HepG2 (cell line): Measurements from ENCODE around the gene DIAPH1. TPM values are rescaled to one million over a fixed set of nuclear protein-coding genes. Genes with fewer than 3 reads are reported as not detected.

Experiments
- BRCA1 ChIP-seq: sonication (generic); formaldehyde crosslinking; IDR thresholded peaks from 2 replicates; pipeline ENCODE4 v1.4.0; 2020; ENCODE audit warnings: missing genetic modification reagents
- FOXO4 ChIP-seq: sonication (generic); formaldehyde crosslinking; conservative IDR thresholded peaks from 2 replicates; pipeline ENCODE4 v1.8.1; 2023; ENCODE audit warnings: missing genetic modification reagents
- ISX ChIP-seq: sonication (generic); formaldehyde crosslinking; conservative IDR thresholded peaks from 2 replicates; pipeline ENCODE4 v1.5.0; 2020; ENCODE audit warnings: missing genetic modification reagents
- MAX ChIP-seq: IDR thresholded peaks from 2 replicates; pipeline ENCODE4 v1.6.1; 2012; ENCODE audit warnings: inconsistent platforms
- YEATS4 ChIP-seq: sonication (generic); formaldehyde crosslinking; IDR thresholded peaks from 2 replicates; pipeline ENCODE4 v1.4.0; 2020; ENCODE audit warnings: missing genetic modification reagents, borderline replicate concordance
- ZNF142 ChIP-seq: sonication (generic); formaldehyde crosslinking; IDR thresholded peaks from 2 replicates; pipeline ENCODE4 v1.4.0; 2020; ENCODE audit warnings: missing genetic modification reagents
- ZNF275 ChIP-seq: sonication (generic); formaldehyde crosslinking; IDR thresholded peaks from 2 replicates; pipeline ENCODE4 v1.8.0; 2022; ENCODE audit warnings: missing genetic modification reagents, mild to moderate bottlenecking, inconsistent platforms, borderline replicate concordance
- ZNF652 ChIP-seq: IDR thresholded peaks from 2 replicates; pipeline ENCODE4 v1.6.1; 2016; ENCODE audit warnings: low read depth, borderline replicate concordance
- polyA plus RNA-seq, 8 experiments: library from polyadenylated mRNA; depleted of rRNA in 3 of 8; stranded (reverse) in 7 of 8; unstranded in 1 of 8; fragments of >200 nt; fragmentation: Illumina TruSeq in 4 of 8; extraction: Trizol in 4 of 8; gene quantifications; 2 replicates each; pipeline versions ENCODE4 v1.2.1 to v1.2.3, GENCODE V29; 2011 to 2016; ENCODE audit warnings: low read depth in 4 of 8, missing spikeins in 1 of 8, mixed read lengths in 1 of 8; ENCODE audit not compliant: insufficient read depth in 1 of 8
- total RNA-seq, 5 experiments: library from RNA; depleted of rRNA; stranded (reverse); fragments of >200 nt; fragmentation: Illumina TruSeq; extraction: Trizol; gene quantifications; 2 replicates each; pipeline ENCODE4 v1.2.3, GENCODE V29; 2016; ENCODE audit warnings: low read depth in 1 of 5
- TF ChIP-seq, protein P1 (sequence below): sonication (generic); formaldehyde crosslinking; IDR thresholded peaks from 2 replicates; pipeline ENCODE4 v1.9.0; 2021; ENCODE audit warnings: mild to moderate bottlenecking, missing genetic modification reagents
- TF ChIP-seq, protein P2 (sequence below): sonication (generic); formaldehyde crosslinking; IDR thresholded peaks from 2 replicates; pipeline ENCODE4 v1.5.0; 2020; ENCODE audit warnings: mild to moderate bottlenecking, missing genetic modification reagents, moderate library complexity

DIAPH1 gene
- total and polyA plus RNA-seq, 2 of the 13 experiments (the other 11 are each of a cell fraction or from before 2014, with no cell fraction given): 25.1 to 33.9 TPM

DNA sequence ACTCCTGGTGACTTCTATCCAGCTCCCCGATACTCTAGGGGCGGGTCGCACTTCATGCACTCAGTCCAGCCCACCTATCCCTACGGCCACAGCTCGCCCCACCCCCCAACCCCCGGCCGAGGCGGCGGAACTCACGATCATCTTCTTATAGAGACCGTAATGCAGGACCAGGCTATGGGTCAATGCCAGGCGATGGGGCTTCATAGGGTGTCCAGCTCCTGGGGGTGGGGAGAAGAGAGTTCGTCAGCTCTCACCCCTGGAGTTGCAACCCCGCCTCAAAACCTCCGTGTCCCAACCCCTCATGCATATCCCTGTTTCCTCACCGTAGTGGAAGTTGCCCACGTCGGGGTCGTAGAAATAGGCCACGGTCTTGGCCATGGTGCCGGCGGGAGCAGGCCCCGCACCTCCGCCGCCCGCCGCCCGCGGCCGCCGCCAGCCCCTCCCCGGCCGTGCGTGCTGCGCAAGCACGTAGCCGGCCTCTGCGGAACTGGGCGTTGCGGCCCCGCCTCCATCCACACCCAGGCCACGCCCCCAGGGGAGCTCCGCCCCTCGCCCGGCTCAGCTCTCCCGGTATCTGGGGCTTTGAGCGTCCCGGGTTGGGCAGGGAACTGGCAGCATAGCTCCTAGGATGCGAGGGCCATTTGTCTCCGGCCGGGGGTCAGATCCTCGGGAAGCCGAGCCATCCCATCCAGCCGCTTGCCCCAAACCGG is 17.8 kb upstream of the DIAPH1 start, which contains the start of the genes HDAC3 and RELL2 (continued):
- TF ChIP-seq, protein P1, sequence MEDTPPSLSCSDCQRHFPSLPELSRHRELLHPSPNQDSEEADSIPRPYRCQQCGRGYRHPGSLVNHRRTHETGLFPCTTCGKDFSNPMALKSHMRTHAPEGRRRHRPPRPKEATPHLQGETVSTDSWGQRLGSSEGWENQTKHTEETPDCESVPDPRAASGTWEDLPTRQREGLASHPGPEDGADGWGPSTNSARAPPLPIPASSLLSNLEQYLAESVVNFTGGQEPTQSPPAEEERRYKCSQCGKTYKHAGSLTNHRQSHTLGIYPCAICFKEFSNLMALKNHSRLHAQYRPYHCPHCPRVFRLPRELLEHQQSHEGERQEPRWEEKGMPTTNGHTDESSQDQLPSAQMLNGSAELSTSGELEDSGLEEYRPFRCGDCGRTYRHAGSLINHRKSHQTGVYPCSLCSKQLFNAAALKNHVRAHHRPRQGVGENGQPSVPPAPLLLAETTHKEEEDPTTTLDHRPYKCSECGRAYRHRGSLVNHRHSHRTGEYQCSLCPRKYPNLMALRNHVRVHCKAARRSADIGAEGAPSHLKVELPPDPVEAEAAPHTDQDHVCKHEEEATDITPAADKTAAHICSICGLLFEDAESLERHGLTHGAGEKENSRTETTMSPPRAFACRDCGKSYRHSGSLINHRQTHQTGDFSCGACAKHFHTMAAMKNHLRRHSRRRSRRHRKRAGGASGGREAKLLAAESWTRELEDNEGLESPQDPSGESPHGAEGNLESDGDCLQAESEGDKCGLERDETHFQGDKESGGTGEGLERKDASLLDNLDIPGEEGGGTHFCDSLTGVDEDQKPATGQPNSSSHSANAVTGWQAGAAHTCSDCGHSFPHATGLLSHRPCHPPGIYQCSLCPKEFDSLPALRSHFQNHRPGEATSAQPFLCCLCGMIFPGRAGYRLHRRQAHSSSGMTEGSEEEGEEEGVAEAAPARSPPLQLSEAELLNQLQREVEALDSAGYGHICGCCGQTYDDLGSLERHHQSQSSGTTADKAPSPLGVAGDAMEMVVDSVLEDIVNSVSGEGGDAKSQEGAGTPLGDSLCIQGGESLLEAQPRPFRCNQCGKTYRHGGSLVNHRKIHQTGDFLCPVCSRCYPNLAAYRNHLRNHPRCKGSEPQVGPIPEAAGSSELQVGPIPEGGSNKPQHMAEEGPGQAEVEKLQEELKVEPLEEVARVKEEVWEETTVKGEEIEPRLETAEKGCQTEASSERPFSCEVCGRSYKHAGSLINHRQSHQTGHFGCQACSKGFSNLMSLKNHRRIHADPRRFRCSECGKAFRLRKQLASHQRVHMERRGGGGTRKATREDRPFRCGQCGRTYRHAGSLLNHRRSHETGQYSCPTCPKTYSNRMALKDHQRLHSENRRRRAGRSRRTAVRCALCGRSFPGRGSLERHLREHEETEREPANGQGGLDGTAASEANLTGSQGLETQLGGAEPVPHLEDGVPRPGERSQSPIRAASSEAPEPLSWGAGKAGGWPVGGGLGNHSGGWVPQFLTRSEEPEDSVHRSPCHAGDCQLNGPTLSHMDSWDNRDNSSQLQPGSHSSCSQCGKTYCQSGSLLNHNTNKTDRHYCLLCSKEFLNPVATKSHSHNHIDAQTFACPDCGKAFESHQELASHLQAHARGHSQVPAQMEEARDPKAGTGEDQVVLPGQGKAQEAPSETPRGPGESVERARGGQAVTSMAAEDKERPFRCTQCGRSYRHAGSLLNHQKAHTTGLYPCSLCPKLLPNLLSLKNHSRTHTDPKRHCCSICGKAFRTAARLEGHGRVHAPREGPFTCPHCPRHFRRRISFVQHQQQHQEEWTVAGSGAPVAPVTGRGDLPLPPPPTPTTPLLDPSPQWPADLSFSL: no peak
- TF ChIP-seq BRCA1: no peak
- TF ChIP-seq ZNF652 (CRISPR knock-in tag): no peak
- TF ChIP-seq, protein P2, sequence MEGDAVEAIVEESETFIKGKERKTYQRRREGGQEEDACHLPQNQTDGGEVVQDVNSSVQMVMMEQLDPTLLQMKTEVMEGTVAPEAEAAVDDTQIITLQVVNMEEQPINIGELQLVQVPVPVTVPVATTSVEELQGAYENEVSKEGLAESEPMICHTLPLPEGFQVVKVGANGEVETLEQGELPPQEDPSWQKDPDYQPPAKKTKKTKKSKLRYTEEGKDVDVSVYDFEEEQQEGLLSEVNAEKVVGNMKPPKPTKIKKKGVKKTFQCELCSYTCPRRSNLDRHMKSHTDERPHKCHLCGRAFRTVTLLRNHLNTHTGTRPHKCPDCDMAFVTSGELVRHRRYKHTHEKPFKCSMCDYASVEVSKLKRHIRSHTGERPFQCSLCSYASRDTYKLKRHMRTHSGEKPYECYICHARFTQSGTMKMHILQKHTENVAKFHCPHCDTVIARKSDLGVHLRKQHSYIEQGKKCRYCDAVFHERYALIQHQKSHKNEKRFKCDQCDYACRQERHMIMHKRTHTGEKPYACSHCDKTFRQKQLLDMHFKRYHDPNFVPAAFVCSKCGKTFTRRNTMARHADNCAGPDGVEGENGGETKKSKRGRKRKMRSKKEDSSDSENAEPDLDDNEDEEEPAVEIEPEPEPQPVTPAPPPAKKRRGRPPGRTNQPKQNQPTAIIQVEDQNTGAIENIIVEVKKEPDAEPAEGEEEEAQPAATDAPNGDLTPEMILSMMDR (CRISPR knock-in tag): no peak
- no peak for TF ChIP-seq FOXO4 (CRISPR knock-in tag)
- TF ChIP-seq YEATS4 (CRISPR knock-in tag): peak; percentile 69; the same call in 1 of the 2 replicates
- TF ChIP-seq ISX (CRISPR knock-in tag): no peak
- no peak for TF ChIP-seq ZNF142 (CRISPR knock-in tag)
- TF ChIP-seq MAX: peak; percentile 58
- no peak for TF ChIP-seq ZNF275 (CRISPR knock-in tag)
